Effector CD8-positive, alpha-beta T cell (primary cell): ENCODE measurements around the gene LRRC75A.
"Not testable (repeated sequence)": the region's sequence is repeated elsewhere in the genome, so short reads cannot be mapped to it uniquely, and the experiment has no call there.

Source experiments
- DNase-seq: peaks from one replicate; lab custom pipeline; 2025; lab: John Stamatoyannopoulos, UW

Gene LRRC75A

GRCh38 chr17:16472539-16472938 is 19.5 kb downstream of the LRRC75A start:
- no peak for DNase-seq

- DNase-seq = no peak
These were observed 20.7 kb downstream of the LRRC75A start for GRCh38 chr17:16471295-16471694.

GRCh38 chr17:16470265-16470664 is 21.7 kb downstream of the LRRC75A start:
- DNase-seq = no peak

- no peak for DNase-seq
These were observed 23.5 kb downstream of the LRRC75A start for GRCh38 chr17:16468428-16468992.

GRCh38 chr17:16467886-16468285 is 24.1 kb downstream of the LRRC75A start:
- no peak for DNase-seq

GRCh38 chr17:16467044-16467443 is 24.9 kb downstream of the LRRC75A start:
- no peak for DNase-seq

GRCh38 chr17:16466407-16466806 is 25.6 kb downstream of the LRRC75A start:
- DNase-seq = no peak

- no peak for DNase-seq
These were observed 26.1 kb downstream of the LRRC75A start for GRCh38 chr17:16465861-16466338.

GRCh38 chr17:16465052-16465312 is 27.0 kb downstream of the LRRC75A start:
- DNase-seq = no peak

GRCh38 chr17:16464303-16465051 is 27.5 kb downstream of the LRRC75A start:
- no peak for DNase-seq

GRCh38 chr17:16463358-16464302 is 28.4 kb downstream of the LRRC75A start:
- no peak for DNase-seq

- DNase-seq = no peak
These were observed 29.7 kb downstream of the LRRC75A start for GRCh38 chr17:16462070-16462864.

- no peak for DNase-seq
These were observed 30.5 kb downstream of the LRRC75A start for GRCh38 chr17:16461606-16461866.

GRCh38 chr17:16460796-16461605 is 31.0 kb downstream of the LRRC75A start:
- no peak for DNase-seq

GRCh38 chr17:16459855-16460550 is 32.0 kb downstream of the LRRC75A start:
- DNase-seq = no peak

- no peak for DNase-seq
These were observed 32.7 kb downstream of the LRRC75A start for GRCh38 chr17:16459271-16459670.

GRCh38 chr17:16456742-16457316 is 35.2 kb downstream of the LRRC75A start:
- no peak for DNase-seq

GRCh38 chr17:16455997-16456741 is 35.8 kb downstream of the LRRC75A start:
- DNase-seq = no peak

- DNase-seq = no peak
These were observed 38.5 kb downstream of the LRRC75A start for GRCh38 chr17:16453493-16453851.

GRCh38 chr17:16452268-16452667 is 39.7 kb downstream of the LRRC75A start:
- DNase-seq = not testable (repeated sequence)
